ENCODE results near the gene LPA.

- no peak for TF ChIP-seq CTCF (IDR thresholded peaks at IDR 0.05)
- TF ChIP-seq POLR2A (IDR thresholded peaks at IDR 0.05) = no peak
Measured at GRCh38 chr6:160634706-160635105, 29.4 kb downstream of the LPA start.

Data from testis (tissue), 2 donors.